B cell (primary cell): Measurements from ENCODE around the gene GUCY1A1.

Experiments used
- EZH2 ChIP-seq: IDR thresholded peaks from 2 replicates; pipeline ENCODE4 v1.6.1; 2012; ENCODE audit warnings: borderline replicate concordance, low read depth, mild to moderate bottlenecking, moderate library complexity, low read length; ENCODE audit not compliant: insufficient read depth, poor library complexity, severe bottlenecking
- TF ChIP-seq, protein P1 (sequence below): fragments of 200-600 bp; IDR thresholded peaks from one replicate; pipeline ENCODE4 v1.8.0; 2022; ENCODE audit warnings: antibody characterized with exemption, mild to moderate bottlenecking

DNA sequence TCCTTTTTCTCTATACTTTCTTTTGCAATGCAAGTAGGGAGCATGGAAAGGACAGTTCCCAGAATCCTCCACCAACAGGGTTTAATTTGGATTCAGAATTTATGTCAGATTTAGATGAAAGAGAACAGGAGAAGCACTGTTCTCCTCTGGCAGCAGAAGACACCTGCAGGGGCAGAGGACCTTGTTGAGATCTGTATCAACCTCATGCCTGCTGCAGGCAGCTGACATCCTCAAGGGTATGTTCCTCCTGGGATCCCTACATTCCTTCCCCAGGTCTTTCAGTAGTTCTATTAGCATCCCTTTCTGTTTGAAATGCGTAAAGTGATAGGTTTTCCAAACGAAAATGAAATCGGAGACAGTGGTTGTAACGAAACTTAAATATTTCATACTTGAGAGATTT, 10.6 kb upstream of the GUCY1A1 start:
- TF ChIP-seq, protein P1, sequence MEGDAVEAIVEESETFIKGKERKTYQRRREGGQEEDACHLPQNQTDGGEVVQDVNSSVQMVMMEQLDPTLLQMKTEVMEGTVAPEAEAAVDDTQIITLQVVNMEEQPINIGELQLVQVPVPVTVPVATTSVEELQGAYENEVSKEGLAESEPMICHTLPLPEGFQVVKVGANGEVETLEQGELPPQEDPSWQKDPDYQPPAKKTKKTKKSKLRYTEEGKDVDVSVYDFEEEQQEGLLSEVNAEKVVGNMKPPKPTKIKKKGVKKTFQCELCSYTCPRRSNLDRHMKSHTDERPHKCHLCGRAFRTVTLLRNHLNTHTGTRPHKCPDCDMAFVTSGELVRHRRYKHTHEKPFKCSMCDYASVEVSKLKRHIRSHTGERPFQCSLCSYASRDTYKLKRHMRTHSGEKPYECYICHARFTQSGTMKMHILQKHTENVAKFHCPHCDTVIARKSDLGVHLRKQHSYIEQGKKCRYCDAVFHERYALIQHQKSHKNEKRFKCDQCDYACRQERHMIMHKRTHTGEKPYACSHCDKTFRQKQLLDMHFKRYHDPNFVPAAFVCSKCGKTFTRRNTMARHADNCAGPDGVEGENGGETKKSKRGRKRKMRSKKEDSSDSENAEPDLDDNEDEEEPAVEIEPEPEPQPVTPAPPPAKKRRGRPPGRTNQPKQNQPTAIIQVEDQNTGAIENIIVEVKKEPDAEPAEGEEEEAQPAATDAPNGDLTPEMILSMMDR = no peak
- no peak for TF ChIP-seq EZH2
